Lower leg skin (tissue), 4 donors: Measurements from ENCODE around the gene KCNIP2. TPM values are rescaled to one million over a fixed set of nuclear protein-coding genes. Genes with fewer than 3 reads are reported as not detected.

Source experiments
- DNase-seq, 2 donors: peaks; one replicate each; pipeline ENCODE4 v3.0.0-alpha.2; 2019; ENCODE audit warnings: low spot score in 2 of 2
- H3K4me3 ChIP-seq: fragments of 200-600 bp; sonication (generic); 2 replicates; pipeline ENCODE4 v1.5.1; 2017; ENCODE audit warnings: mild to moderate bottlenecking, low read depth; ENCODE audit not compliant: poor library complexity, severe bottlenecking
- CTCF ChIP-seq, 3 donors: fragments of 450-650 bp; IDR thresholded peaks; one replicate each; pipeline ENCODE4 v1.5.1; 2016; ENCODE audit warnings: antibody characterized with exemption in 3 of 3, mild to moderate bottlenecking in 3 of 3, moderate library complexity in 2 of 3
- POLR2A ChIP-seq, 2 donors: fragments of 450-650 bp; IDR thresholded peaks; one replicate each; pipeline ENCODE4 v1.6.1; 2016 to 2017; ENCODE audit warnings: antibody characterized with exemption in 2 of 2, mild to moderate bottlenecking in 1 of 2, moderate library complexity in 1 of 2
- WGBS, 2 donors: methylation state at CpG; one replicate each; pipeline ENCODE4 v1.1.5; 2018; 5-methylcytosine and 5-hydroxymethylcytosine counted together
- intact Hi-C: fragments of 100-400 bp; cut with DNase I; formaldehyde crosslinking; loops from one replicate; pipeline ENCODE4 v1.15.0; 2023; ENCODE audit warnings: low total_unique reads
- total RNA-seq, 4 donors: library from RNA; depleted of rRNA; stranded (reverse); fragments of >200 nt; gene quantifications; one replicate each; pipeline ENCODE4 v1.1.0, GENCODE V29; 2016

KCNIP2 gene
- total RNA-seq, 4 donors from 2014 or later, result 1.7 to 5.2 (median 3.1) TPM

- intact Hi-C loops, result loop anchor here (10.0 kb wide), 1 partner anchor 165 kb away; no protein-coding TSS in a partner anchor
- no peak for DNase-seq
- WGBS, 2 donors, result 15 to 17% methylated on average over 30 to 31 of the region's 36 CpGs
- TF ChIP-seq CTCF (IDR thresholded peaks at IDR 0.05), result no peak
- TF ChIP-seq POLR2A (IDR thresholded peaks at IDR 0.05), result no peak
- H3K4me3 ChIP-seq, result no peak overlapping the region
These were observed 4.1 kb downstream of the KCNIP2 start for GRCh38 chr10:101839416-101840063.

- intact Hi-C loops, result no loop called here
- 85 to 100% methylated on average over 1 of the region's 1 CpG for WGBS, 2 donors
- no peak for DNase-seq
- no peak overlapping the region for H3K4me3 ChIP-seq
- TF ChIP-seq CTCF (IDR thresholded peaks at IDR 0.05), result no peak
- TF ChIP-seq POLR2A (IDR thresholded peaks at IDR 0.05), result no peak
These were observed 4.6 kb downstream of the KCNIP2 start for GRCh38 chr10:101839002-101839401.

- intact Hi-C loops, result no loop called here
- DNase-seq, result no peak
- WGBS, 2 donors, result 83 to 85% methylated on average over 6 of the region's 6 CpGs
- no peak for TF ChIP-seq POLR2A (IDR thresholded peaks at IDR 0.05)
- TF ChIP-seq CTCF (IDR thresholded peaks at IDR 0.05), result no peak
- H3K4me3 ChIP-seq, result no peak overlapping the region
These were observed 5.1 kb downstream of the KCNIP2 start for GRCh38 chr10:101838416-101838970.

GRCh38 chr10:101837748-101838147 is 5.9 kb downstream of the KCNIP2 start:
- WGBS, 2 donors, result 79 to 88% methylated on average over 2 of the region's 2 CpGs
- no peak for TF ChIP-seq POLR2A (IDR thresholded peaks at IDR 0.05)
- TF ChIP-seq CTCF (IDR thresholded peaks at IDR 0.05), result no peak
- H3K4me3 ChIP-seq, result no peak overlapping the region
- intact Hi-C loops, result no loop called here
- DNase-seq, result no peak

GRCh38 chr10:101835362-101835761 is 8.2 kb downstream of the KCNIP2 start:
- WGBS, 2 donors, result 88 to 93% methylated on average over 3 to 4 of the region's 4 CpGs
- no peak for DNase-seq
- TF ChIP-seq CTCF (IDR thresholded peaks at IDR 0.05) (no peak), POLR2A (IDR thresholded peaks at IDR 0.05) (no peak)
- H3K4me3 ChIP-seq, result no peak overlapping the region
- intact Hi-C loops, result no loop called here
